ENCODE results near the gene ELANE.

ELANE gene

DNA sequence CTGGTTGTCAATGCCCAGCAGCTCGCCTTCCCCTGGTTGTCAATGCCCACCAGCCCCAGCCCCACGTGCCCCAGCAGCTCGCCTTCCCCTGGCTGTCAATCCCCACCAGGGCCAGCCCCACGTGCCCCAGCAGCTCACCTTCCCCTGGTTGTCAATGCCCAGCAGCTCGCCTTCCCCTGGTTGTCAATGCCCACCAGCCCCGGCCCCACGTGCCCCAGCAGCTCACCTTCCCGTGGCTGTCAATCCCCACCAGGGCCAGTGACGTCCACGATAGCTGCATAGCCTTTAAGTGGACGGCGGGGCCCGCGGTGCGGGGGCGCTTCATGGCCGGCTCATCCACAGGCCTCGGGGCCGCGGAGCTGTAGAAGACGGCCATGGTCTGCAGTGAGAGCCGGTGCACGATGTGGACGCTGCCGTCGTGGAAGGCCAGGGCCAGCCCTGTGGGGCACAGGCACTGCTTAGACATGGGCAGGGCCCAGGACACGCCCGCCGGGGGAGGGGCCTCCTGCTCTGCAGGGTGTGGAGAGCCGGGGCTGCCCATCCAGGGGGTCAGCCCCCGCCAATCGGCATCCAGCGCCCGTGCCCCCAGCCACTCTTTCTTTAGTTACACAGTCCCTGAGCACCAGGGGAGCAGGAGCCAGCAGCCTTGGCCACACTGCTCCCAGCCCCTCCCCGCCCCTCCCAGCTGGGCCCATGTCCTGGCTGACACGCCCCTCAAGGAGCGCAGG is 27.8 kb downstream of the ELANE start:
- peaks cover 88% of the 10 kb centered on the region for H3K36me3 ChIP-seq

DNA sequence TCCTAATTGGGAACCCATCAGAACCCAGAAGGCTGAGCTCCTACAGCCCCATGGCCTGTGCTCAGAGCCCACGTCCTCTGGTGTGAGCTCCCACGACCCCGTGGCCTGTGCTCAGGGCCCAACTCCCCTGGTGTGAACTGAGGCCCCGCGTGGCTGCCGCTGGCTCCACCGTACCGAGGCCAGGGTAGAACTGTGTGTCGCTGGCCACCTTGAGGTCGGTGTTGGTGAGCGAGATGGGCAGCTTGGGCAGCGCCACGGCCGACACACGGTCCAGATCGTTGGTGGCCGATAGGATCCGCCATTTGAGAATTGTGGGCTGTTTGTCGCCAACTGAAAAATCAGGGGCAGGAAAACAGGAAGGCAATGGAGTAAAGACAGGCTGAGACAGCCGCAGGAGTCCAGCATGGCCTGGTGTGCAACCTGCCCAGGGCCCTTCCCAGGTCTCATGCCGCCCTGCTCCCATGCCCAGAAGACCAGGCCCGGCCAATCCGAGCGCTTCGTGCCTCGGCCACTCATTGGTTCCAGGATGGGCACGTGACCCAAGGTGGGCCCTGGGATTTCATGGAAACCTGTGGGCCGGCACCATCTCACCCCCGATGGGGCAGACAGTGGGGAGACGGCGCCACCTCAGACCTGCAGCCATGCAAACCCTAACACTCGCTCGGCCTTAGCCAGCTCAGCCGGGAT is 29.4 kb downstream of the ELANE start:
- Histone ChIP-seq H3K36me3 (peaks cover 88% of the 10 kb centered on the region), H3K4me1 (ENCODE audit: control insufficient read depth in 1 of 2, insufficient read depth in 1 of 2, low read depth in 1 of 2, low read length in 1 of 2) (no peaks in the 10 kb centered on the region), H3K4me3 (ENCODE audit: low read depth in 1 of 2, low read length in 1 of 2) (no peak overlapping the region), H3K27ac (no peak overlapping the region), H3K9me3 (no peaks in the 10 kb centered on the region), H3K27me3 (no peaks in the 10 kb centered on the region)
- TF ChIP-seq, protein P1, sequence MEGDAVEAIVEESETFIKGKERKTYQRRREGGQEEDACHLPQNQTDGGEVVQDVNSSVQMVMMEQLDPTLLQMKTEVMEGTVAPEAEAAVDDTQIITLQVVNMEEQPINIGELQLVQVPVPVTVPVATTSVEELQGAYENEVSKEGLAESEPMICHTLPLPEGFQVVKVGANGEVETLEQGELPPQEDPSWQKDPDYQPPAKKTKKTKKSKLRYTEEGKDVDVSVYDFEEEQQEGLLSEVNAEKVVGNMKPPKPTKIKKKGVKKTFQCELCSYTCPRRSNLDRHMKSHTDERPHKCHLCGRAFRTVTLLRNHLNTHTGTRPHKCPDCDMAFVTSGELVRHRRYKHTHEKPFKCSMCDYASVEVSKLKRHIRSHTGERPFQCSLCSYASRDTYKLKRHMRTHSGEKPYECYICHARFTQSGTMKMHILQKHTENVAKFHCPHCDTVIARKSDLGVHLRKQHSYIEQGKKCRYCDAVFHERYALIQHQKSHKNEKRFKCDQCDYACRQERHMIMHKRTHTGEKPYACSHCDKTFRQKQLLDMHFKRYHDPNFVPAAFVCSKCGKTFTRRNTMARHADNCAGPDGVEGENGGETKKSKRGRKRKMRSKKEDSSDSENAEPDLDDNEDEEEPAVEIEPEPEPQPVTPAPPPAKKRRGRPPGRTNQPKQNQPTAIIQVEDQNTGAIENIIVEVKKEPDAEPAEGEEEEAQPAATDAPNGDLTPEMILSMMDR (IDR thresholded peaks at IDR 0.05): no peak

More for the DNA sequence above, 27.8 kb downstream of the ELANE start:
- TF ChIP-seq, protein P1 (IDR thresholded peaks at IDR 0.05): no peak
- Histone ChIP-seq H3K9me3 (no peaks in the 10 kb centered on the region), H3K4me3 (ENCODE audit: low read depth in 1 of 2, low read length in 1 of 2) (no peak overlapping the region), H3K4me1 (ENCODE audit: control insufficient read depth in 1 of 2, insufficient read depth in 1 of 2, low read depth in 1 of 2, low read length in 1 of 2) (no peaks in the 10 kb centered on the region), H3K27me3 (no peaks in the 10 kb centered on the region), H3K27ac (no peak overlapping the region)

DNA sequence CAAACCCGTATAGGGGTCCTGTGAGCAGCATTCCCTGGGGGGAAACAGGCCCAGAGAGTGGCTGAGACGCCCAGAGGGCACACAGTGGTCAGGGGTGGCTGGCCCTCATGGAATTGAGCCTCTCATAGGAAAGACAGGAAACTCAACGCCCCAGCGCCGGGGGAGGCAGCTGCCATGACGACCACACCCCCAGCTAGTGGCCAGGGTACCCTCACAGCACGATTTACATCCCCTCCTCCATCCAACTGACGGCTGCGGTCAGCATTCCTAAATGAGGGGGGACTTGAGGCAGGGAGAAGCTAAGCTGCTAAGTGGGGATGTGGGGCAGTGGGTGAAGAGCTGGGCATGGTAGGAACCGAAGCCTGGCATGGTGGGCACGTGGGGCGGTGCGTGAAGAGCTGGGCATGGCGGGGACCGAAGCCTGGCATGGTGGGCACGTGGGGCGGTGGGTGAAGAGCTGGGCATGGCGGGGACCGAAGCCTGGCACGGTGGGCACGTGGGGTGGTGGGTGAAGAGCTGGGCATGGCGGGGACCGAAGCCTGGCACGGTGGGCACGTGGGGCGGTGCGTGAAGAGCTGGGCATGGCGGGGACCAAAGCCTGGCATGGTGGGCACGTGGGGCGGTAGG is 30.9 kb downstream of the ELANE start:
- Histone ChIP-seq H3K4me3 (ENCODE audit: low read depth in 1 of 2, low read length in 1 of 2) (no peak overlapping the region), H3K4me1 (ENCODE audit: control insufficient read depth in 1 of 2, insufficient read depth in 1 of 2, low read depth in 1 of 2, low read length in 1 of 2) (no peaks in the 10 kb centered on the region), H3K27me3 (no peaks in the 10 kb centered on the region), H3K27ac (no peak overlapping the region), H3K9me3 (no peaks in the 10 kb centered on the region), H3K36me3 (peaks cover 93% of the 10 kb centered on the region)
- TF ChIP-seq, protein P1 (IDR thresholded peaks at IDR 0.05): no peak

DNA sequence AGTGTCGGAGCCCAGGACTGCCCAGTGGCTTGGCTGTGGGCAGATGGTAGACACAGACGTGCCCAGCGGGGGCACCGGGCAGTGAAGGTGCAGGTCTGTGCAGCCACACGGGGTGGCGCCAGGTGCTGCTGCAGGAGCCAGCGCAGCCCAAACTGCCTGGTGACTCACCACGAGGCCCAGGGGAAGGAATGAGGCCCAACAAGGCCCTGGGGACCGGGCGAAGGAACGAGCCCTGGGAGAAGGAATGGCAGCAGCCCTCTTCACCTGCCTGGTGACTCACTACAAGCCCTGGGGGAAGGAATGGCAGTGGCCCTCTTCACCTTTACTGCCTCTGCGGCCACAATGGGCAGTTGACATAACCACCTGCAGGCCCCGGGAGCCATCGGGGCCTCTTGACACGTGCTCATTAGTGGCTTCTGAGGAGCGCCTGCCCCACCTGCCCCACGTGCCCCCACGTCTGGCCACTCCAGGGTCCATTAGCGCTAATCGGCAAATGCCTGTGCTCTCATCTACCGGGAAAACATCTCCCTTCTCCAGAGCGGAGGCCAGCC is 31.6 kb downstream of the ELANE start:
- Histone ChIP-seq H3K36me3 (peaks cover 94% of the 10 kb centered on the region), H3K27ac (no peak overlapping the region), H3K4me1 (ENCODE audit: control insufficient read depth in 1 of 2, insufficient read depth in 1 of 2, low read depth in 1 of 2, low read length in 1 of 2) (peaks cover 0 to 5% of the 10 kb centered on the region in 2 experiments), H3K9me3 (no peaks in the 10 kb centered on the region), H3K4me3 (ENCODE audit: low read depth in 1 of 2, low read length in 1 of 2) (no peak overlapping the region), H3K27me3 (no peaks in the 10 kb centered on the region)
- TF ChIP-seq, protein P1 (IDR thresholded peaks at IDR 0.05): no peak

DNA sequence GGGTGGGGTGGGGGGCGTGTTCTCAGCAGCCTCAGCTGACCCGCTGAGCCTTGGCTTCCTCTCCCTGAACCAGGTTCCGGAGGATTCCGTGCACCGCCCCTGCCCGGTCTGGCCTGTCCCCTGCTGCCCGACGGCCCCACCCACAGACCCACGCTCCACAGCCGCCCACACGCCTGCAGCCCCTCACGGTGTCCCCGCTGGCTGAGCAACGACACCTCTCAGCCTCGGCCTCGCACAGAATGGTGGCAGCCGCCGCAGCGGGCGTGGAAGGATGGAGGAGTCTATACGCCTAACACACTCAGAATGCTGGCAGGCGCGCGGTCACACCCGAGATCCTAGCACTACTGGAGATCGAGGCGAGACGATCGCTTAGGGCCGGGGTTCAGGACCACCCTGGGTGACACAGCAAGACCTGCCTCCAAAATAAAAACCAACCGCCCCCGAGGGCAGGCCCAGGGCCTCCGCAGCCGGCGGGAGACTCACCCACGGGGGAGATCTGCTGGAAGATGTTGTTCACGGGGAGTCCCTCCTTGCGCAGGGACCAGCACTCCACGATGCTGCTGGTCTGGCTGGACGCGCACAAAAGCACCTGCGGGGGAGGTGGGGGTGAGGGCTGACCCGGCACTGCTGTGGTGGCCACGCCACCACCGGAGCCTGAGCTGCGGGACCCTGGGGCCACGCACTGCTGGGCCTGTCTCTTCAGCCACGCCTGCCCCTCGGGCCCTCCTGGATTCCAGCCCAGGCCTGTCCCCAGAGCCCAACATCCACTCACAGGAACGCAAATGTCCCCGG is 32.5 kb downstream of the ELANE start:
- TF ChIP-seq, protein P1 (IDR thresholded peaks at IDR 0.05): no peak
- peaks cover 94% of the 10 kb centered on the region for H3K36me3 ChIP-seq
- H3K27ac ChIP-seq: no peak overlapping the region
- no peaks in the 10 kb centered on the region for H3K9me3 ChIP-seq
- peaks cover 0 to 5% of the 10 kb centered on the region in 2 experiments for H3K4me1 ChIP-seq (ENCODE audit: control insufficient read depth in 1 of 2, insufficient read depth in 1 of 2, low read depth in 1 of 2, low read length in 1 of 2)
- H3K4me3 ChIP-seq (ENCODE audit: low read depth in 1 of 2, low read length in 1 of 2): no peak overlapping the region
- no peaks in the 10 kb centered on the region for H3K27me3 ChIP-seq
